Fibroblast of skin of scalp (primary cell): ENCODE data around the gene ALDH1L1.

Source experiments
- DNase-seq: peaks from one replicate; pipeline ENCODE4 v3.0.0-alpha.2; 2013

ALDH1L1 gene

GRCh38 chr3:126118591-126118990 lies 61.8 kb downstream of the ALDH1L1 start:
- DNase-seq, result no peak

DNA sequence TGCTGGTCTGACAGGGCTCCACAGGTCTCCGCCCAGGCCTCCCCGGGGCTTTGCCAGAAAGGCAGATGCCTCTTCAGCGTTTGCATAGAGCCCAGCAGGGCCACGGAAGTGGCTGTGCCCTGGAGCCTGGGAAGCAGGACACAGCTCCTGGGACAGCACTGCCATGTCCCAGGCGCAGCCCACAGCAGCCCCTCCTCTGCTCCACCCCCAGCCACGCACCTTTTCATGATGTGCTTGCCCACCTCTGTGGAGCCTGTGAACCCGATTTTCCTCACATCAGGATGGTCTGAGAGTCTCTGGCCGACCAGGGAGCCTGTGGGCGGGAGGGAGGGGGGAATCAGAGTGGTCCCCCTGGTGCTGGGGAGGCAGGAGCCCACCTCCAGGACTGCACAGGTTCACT lies 62.6 kb downstream of the ALDH1L1 start:
- DNase-seq, result no peak

DNA sequence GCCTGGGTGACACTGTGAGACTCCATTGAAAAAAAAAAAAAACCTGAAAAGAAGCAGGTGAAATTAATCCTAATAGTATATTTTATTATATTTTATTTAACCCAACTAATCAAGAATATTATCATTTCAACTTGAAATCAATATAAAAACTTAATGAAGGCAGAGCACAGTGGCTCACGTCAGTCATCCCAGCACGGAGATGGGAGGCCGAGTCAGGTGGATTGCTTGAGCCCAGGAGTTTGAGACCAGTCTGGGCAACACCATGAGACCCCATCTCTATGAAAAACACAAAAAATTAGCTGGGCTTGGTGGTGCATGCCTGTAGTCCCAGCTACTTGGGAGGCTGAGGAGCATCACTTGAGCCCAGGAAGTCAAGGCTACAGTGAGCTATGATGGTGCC lies 63.2 kb downstream of the ALDH1L1 start:
- no peak for DNase-seq

DNA sequence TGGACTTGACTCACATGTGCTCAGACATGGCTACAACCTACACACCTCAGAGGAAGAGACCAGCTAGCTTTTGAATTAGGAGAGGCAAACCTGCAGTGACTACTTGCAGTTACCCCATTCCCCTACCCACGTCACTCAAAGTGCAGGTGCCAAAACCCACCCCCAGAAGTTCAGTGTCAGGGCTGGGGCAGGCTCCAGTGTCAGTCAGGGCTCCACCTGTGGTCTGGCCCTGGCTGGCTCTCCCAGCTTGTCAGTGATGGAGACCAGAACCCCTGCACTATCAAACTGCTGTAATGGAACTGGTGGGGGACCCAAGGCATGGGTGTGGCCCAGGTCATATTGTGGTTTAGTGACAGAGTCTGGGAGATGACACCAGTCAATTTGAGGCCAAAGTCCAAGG lies 63.9 kb downstream of the ALDH1L1 start:
- no peak for DNase-seq

DNA sequence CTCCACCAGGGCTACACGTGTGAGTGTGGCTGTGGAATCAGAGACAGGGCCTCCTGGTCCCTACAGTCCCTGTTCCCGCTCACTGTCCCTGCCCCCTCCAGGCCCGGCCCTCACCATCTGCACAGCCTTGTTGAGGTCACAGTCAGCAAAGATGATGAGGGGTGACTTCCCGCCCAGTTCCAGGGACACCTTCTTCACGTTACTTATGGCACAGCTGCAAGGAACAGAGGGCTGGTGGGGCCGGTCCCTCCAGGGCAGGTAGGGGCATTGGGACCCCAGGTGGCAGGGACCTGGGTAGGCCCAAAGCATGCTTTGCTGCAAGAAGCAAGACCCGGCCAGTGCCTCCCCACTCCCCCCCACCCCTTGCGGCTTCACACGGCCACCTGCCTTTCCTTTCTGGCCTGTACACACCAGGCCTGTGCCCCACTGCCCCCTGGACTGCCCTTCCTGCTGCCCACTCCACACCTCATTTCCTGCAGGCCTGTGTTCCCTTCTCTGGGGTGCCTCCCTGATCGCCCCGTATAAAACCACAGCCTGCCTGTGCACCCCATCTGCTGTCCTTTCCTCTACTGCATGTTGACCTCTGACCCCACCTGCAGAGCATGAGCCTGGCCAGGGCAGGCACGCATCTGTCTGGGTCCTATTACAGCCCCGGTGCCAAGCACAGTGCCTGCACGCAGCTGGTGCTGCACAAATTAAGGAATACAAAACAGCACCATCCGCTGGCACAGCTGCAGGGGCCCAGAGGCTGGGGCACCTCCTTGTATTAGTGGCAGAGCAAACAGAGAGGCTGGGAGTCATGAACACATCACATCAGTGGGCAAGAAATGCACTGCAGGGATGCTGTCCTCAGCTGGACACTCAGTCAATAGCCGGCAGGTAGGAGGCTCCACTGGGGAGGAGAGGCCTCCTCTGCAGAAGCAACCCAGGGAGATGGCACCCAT lies 65.7 kb downstream of the ALDH1L1 start:
- no peak for DNase-seq

DNA sequence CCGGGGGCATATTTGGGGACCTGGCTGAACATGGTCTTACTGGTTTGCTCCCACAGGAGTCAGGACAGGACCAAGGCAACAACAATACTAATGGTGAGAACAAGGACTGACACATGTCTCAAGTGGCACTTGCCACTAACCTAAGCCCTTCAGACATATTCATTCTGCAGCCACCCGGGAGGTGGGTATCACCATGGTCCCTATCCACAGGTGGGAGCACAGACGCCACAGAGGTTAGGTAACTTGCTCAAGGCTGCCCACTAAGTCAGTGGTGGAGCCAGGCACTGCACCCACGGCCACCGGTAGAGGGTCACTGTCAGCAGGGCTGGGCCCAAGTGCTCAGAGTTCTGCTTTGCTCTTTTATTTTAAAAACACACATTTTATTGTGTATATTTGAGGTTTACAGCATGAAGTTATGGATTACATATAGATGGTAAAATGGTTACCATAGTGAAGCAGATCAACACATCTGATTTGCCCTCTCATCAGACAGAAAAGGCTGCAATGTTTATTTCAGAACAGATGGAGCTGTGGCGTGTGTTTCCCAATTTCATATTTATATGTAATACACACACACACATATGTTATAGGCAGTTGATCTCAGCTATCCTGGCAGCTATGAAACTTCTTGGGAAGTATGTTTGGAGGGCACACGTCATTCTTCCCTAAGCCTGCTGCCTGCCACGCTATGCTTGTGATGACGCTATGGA lies 66.5 kb downstream of the ALDH1L1 start:
- DNase-seq, result no peak

- no peak for DNase-seq
Measured at GRCh38 chr3:126113238-126113555, 67.2 kb downstream of the ALDH1L1 start.

DNA sequence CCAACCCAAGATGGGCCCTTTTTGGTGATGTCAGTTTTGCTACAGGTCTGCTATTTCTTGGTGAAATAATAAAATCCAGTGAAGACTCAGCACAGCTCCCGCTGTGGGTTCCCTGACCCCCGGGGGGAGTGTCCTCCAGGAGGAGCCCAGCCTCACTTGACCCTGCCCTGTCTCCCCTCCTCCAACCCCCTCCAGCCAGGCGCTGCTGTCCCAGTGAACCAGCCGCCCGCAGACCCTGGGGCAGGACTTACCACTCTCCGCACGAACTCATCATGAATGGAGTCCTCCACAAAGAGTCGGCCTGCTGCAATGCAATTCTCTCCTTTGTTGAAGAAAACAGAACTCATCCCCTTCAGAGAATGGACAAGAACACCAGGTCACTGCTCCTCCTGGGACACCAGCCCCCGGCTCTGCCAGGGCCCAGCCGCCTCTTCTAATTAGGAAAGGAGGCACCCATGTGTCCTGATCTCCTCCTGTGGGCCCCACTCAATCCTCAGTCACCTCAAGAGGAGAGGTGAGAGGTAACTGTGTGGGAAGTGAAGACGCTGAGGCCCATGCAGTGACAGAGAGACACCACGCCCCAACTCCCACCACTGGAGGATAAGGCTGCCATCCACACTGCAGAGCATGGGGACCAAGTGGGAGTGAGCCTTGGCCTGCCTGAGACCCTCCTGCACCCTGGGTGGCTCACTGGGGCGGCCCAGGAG lies 67.7 kb downstream of the ALDH1L1 start:
- no peak for DNase-seq

DNA sequence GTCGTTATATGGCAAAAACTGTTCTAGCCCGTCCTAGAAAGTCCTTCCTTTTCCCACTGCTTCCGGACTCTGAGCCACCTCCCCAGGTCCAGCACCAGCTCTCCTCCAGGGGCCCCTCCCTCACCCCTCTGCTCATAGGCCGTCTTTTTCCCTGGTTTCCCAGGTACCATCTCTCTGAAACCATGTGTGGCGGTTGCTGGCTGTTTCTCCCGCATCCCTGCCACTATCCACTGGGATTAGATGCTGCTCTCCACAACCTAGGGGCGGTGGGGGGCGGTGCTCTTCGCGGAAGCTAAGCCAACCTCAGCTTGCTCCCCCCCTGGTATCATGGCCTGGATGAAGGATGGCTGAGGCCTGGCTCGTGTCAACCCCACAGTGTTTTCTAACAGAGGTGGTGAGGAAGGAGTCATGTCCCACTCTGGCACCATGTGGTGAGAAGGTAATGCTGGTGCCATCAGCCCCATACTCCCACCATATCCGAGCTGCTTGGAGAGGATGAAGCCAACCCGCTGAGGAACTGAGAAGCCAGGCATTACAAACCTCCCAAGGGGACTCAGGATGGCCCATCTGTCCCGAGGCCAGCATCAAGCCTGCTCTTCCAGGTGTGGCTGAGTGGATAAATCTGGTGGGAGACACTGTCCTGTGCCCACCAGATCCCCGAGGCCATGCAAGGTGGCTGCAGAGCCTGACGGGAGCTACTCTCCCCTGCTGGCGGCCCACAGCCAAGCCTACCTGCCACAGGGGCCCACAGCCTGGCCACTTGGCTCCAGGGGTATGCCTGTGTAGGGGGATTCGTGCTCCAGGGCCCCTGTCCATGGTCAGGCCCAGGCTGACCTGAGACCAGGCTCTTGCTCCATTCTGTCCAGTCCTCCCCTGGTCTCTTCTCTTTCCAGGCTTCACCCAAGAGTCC lies 68.6 kb downstream of the ALDH1L1 start:
- DNase-seq, result no peak

GRCh38 chr3:126111126-126111551 lies 69.2 kb downstream of the ALDH1L1 start:
- DNase-seq, result no peak

GRCh38 chr3:126110431-126111125 lies 69.8 kb downstream of the ALDH1L1 start:
- DNase-seq, result no peak

DNA sequence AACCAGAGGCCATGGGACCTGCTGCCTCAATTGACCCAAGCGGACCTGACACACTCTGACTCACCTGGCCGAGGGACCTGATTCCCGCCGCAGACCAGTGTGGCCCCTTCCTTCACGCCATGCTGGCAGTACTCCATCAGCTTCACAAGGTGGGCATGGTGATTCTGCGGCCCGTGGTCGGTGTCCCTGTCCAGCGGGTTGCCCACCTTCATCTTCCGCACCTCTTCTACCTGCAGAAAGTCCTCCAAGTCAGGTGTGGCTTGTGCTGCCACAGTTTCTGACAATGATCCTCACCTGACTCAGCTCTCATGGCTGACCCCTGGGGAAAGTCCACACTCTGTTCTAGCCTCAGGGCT lies 70.5 kb downstream of the ALDH1L1 start:
- DNase-seq, result no peak

DNA sequence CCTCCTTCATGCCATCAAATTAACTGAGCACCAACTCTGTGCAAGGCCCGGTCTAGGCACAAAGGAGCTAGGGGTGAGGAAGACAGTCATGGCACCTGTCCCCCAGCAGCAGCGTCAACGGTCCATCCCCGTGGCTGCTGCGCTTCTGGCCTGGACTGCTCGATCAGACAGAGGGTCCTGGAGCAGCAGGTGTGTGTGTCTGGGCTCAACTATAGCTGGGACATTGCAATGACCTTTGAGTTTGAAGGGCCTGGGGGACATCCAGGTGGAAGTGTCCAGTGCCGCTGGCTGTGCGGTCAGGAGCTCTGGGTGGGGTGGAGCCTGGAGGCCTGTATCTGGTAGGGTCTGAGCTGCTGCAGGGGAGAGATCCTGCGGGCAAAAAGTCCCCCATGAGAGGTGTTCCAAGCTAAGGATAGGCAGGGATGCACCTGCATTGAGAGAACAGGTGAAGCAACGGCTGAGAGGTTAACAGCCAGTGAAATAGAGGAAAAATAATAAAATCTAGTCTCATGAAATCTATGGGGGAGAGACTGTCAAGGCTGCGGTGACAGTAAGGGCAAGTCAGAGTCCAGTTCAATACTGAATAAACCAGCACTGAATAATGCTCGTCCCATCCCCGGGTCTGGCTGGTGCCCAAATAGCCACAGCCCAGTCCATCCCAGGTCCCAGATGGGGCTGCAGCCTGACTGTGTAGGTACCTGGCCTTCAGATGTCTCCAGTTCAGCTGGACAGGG lies 71.1 kb downstream of the ALDH1L1 start:
- no peak for DNase-seq

GRCh38 chr3:126108676-126109050 lies 71.7 kb downstream of the ALDH1L1 start:
- DNase-seq, result no peak

GRCh38 chr3:126107957-126108675 lies 72.3 kb downstream of the ALDH1L1 start:
- no peak for DNase-seq

DNA sequence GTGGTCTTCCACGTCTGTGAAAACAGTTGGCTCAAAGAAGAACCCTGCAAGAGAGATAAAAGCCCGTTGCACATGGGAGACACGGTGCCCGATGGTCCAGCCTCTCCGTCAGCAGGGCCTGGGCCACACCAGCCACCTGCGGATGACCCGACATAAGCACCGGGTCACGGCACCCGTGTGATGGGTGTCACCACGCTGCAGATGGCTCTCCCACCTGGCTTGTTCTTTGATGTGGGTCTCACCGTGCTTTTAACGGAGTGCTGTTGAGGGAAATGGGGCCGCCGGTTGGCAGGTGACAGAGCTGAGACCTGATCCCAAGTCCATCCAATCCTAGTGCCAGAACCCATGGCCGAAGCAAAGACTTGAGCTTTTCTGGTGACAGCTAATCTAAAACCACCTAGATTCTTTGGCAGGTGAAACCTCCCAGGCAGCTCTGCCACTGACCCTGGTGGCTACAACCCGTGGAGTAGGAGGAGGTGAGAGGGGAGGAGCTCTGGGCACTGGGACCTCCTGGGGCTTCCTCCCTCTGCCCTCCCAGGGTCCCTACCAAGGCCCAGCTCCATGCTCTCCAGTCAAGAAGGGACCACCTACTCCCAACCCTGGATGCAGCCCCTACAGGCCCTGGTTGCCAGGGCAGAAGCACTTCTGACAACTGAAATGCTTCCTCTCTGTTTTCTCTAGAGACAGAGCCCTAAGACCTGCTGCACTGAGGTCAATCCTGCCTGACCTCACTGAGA lies 73.0 kb downstream of the ALDH1L1 start:
- DNase-seq, result no peak

- no peak for DNase-seq
Measured at GRCh38 chr3:126106336-126107202, 73.8 kb downstream of the ALDH1L1 start.

- DNase-seq, result no peak
Measured at GRCh38 chr3:126105691-126106187, 74.6 kb downstream of the ALDH1L1 start.
